SK-N-SH (cell line): ENCODE measurements around the gene CDC26. TPM values are rescaled to one million over a fixed set of nuclear protein-coding genes. Genes with fewer than 3 reads are reported as not detected.

Source experiments
- CTCF ChIA-PET: fragments of 300-600, 350-600 bp; formaldehyde crosslinking; extraction: SDS; loops from one replicate; lab custom pipeline; 2021; lab: Yijun Ruan, JAX
- POLR2A ChIA-PET: fragments of 350-600 bp; sonication (Branson Sonifier 250); formaldehyde crosslinking; extraction: SDS; loops from one replicate; lab custom pipeline; 2020; ENCODE audit warnings: antibody characterized with exemption, inconsistent platforms; lab: Yijun Ruan, JAX
- DNase-seq: peaks from one replicate; pipeline ENCODE4 v3.0.0; 2012
- H2AFZ ChIP-seq: fragments of 200-600 bp; sonication (generic); 2 replicates; pipeline ENCODE4 v1.8.1; 2016; ENCODE audit warnings: antibody characterized with exemption, mild to moderate bottlenecking, low read depth
- H3F3A ChIP-seq: fragments of 200-600 bp; sonication (generic); replicated peaks from 2 replicates; pipeline ENCODE3; 2016; ENCODE audit warnings: antibody characterized with exemption, mild to moderate bottlenecking; ENCODE audit not compliant: insufficient read depth
- H3K27ac ChIP-seq, 2 experiments: fragments of 200-500 bp in 1 of 2; fragments of 200-600 bp in 1 of 2; sonication (Bioruptor generic) in 1 of 2; sonication (generic), shearing (Covaris generic) in 1 of 2; 2 replicates each; pipeline versions ENCODE4 v1.5.1 to v1.6.1; 2014 to 2016; ENCODE audit warnings: low read depth in 2 of 2, inconsistent platforms in 1 of 2, low read length in 1 of 2, mild to moderate bottlenecking in 1 of 2, mixed read lengths in 1 of 2
- H3K27me3 ChIP-seq: fragments of 200-600 bp; sonication (generic), shearing (Covaris generic); 2 replicates; pipeline ENCODE4 v1.6.1; 2016; ENCODE audit warnings: mixed run types; ENCODE audit not compliant: insufficient read depth
- H3K36me3 ChIP-seq, 2 experiments: fragments of 200-500 bp in 1 of 2; fragments of 200-600 bp in 1 of 2; sonication (Bioruptor generic) in 1 of 2; sonication (generic) in 1 of 2; replicated peaks in 1 of 2; 2 replicates each; pipeline versions ENCODE3 to v1.5.1; 2014 to 2016; ENCODE audit warnings: low read length in 1 of 2, mild to moderate bottlenecking in 1 of 2; ENCODE audit not compliant: insufficient read depth in 2 of 2, control insufficient read depth in 1 of 2
- H3K4me1 ChIP-seq, 2 experiments: fragments of 200-500 bp in 1 of 2; fragments of 200-600 bp in 1 of 2; sonication (Bioruptor generic) in 1 of 2; sonication (generic), shearing (Covaris generic) in 1 of 2; 2 replicates each; pipeline versions ENCODE4 v1.5.1 to v1.6.1; 2014 to 2016; ENCODE audit warnings: low read depth in 1 of 2, low read length in 1 of 2, mixed run types in 1 of 2; ENCODE audit not compliant: insufficient read depth in 2 of 2, control insufficient read depth in 1 of 2
- H3K4me2 ChIP-seq: fragments of 200-600 bp; sonication (generic), shearing (Covaris generic); 2 replicates; pipeline ENCODE4 v1.6.1; 2017; ENCODE audit warnings: mixed run types
- H3K4me3 ChIP-seq, 2 experiments: fragments of 200-500 bp in 1 of 2; fragments of 200-600 bp in 1 of 2; sonication (Bioruptor generic) in 1 of 2; sonication (generic), shearing (Covaris generic) in 1 of 2; 2 replicates each; pipeline versions ENCODE4 v1.5.1 to v1.8.1; 2014 to 2016; ENCODE audit warnings: low read depth in 2 of 2, inconsistent platforms in 1 of 2, low read length in 1 of 2, mild to moderate bottlenecking in 1 of 2, mixed read lengths in 1 of 2, moderate library complexity in 1 of 2
- H3K79me2 ChIP-seq: fragments of 200-600 bp; sonication (generic); 2 replicates; pipeline ENCODE4 v1.8.1; 2017; ENCODE audit warnings: mild to moderate bottlenecking; ENCODE audit not compliant: insufficient read depth
- H3K9ac ChIP-seq: fragments of 200-600 bp; sonication (generic); 2 replicates; pipeline ENCODE4 v1.6.1; 2017; ENCODE audit warnings: mixed run types
- H3K9me2 ChIP-seq: fragments of 200-600 bp; sonication (generic); 2 replicates; pipeline ENCODE4 v1.6.1; 2017; ENCODE audit warnings: mixed run types
- H3K9me3 ChIP-seq: fragments of 200-600 bp; sonication (generic); 2 replicates; pipeline ENCODE4 v1.6.1; 2017; ENCODE audit warnings: mixed run types, mild to moderate bottlenecking, moderate library complexity
- H4K20me1 ChIP-seq: fragments of 200-600 bp; sonication (generic); 2 replicates; pipeline ENCODE4 v1.6.1; 2017; ENCODE audit warnings: mild to moderate bottlenecking, mixed run types; ENCODE audit not compliant: insufficient read depth
- CHD2 ChIP-seq: fragments of 150-350 bp; IDR thresholded peaks from 2 replicates; pipeline ENCODE4 v1.6.1; 2018; ENCODE audit warnings: low read length; ENCODE audit not compliant: partially characterized antibody
- FOXM1 ChIP-seq: IDR thresholded peaks from 2 replicates; pipeline ENCODE4 v1.4.0; 2012; ENCODE audit warnings: low read depth, mild to moderate bottlenecking
- GABPA ChIP-seq: IDR thresholded peaks from 2 replicates; pipeline ENCODE4 v1.4.0; 2012; ENCODE audit warnings: low read depth, mild to moderate bottlenecking
- GATA2 ChIP-seq: sonication (generic); formaldehyde crosslinking; IDR thresholded peaks from 2 replicates; pipeline ENCODE4 v1.5.0; 2020; ENCODE audit warnings: mild to moderate bottlenecking, missing genetic modification reagents
- JUND ChIP-seq: IDR thresholded peaks from 2 replicates; pipeline ENCODE4 v1.4.0; 2012
- MEF2A ChIP-seq: IDR thresholded peaks from 2 replicates; pipeline ENCODE4 v1.4.0; 2012; ENCODE audit warnings: low read depth, borderline replicate concordance
- MXI1 ChIP-seq: IDR thresholded peaks from 2 replicates; pipeline ENCODE4 v1.6.1; 2012; ENCODE audit warnings: mild to moderate bottlenecking, low read depth, low read length, improper control_type of control experiment
- NFIC ChIP-seq: IDR thresholded peaks from 2 replicates; pipeline ENCODE4 v1.4.0; 2012; ENCODE audit warnings: borderline replicate concordance
- NRF1 ChIP-seq: IDR thresholded peaks from 2 replicates; pipeline ENCODE4 v1.6.1; 2012; ENCODE audit warnings: low read depth, mild to moderate bottlenecking, low read length
- RAD21 ChIP-seq: IDR thresholded peaks from 2 replicates; pipeline ENCODE4 v1.6.1; 2012; ENCODE audit warnings: mild to moderate bottlenecking, low read length
- RFX5 ChIP-seq: IDR thresholded peaks from 2 replicates; pipeline ENCODE4 v1.6.1; 2012; ENCODE audit warnings: mild to moderate bottlenecking, improper control_type of control experiment, low read length
- RXRA ChIP-seq: IDR thresholded peaks from 2 replicates; pipeline ENCODE4 v1.4.0; 2012; ENCODE audit warnings: low read depth, mild to moderate bottlenecking, borderline replicate concordance
- SIN3A ChIP-seq: IDR thresholded peaks from 2 replicates; pipeline ENCODE4 v1.6.1; 2012; ENCODE audit warnings: low read depth, mild to moderate bottlenecking, low read length, moderate library complexity, borderline replicate concordance
- SMC3 ChIP-seq: IDR thresholded peaks from 2 replicates; pipeline ENCODE4 v1.6.1; 2012; ENCODE audit warnings: low read depth, low read length, improper control_type of control experiment
- TCF12 ChIP-seq: IDR thresholded peaks from 2 replicates; pipeline ENCODE4 v1.4.0; 2012
- TEAD4 ChIP-seq: IDR thresholded peaks from 2 replicates; pipeline ENCODE4 v1.4.0; 2012; ENCODE audit warnings: mild to moderate bottlenecking, borderline replicate concordance; ENCODE audit not compliant: insufficient read depth
- YY1 ChIP-seq: IDR thresholded peaks from 2 replicates; pipeline ENCODE4 v1.4.0; 2012; ENCODE audit warnings: low read depth, mild to moderate bottlenecking
- WGBS: methylation state at CpG from one replicate; pipeline ENCODE4 v1.1.6; 2017; ENCODE audit warnings: low lambda C conversion rate; 5-methylcytosine and 5-hydroxymethylcytosine counted together
- polyA plus RNA-seq, 3 experiments: library from polyadenylated mRNA; depleted of rRNA; stranded (reverse); fragments of >200 nt; gene quantifications; 2 replicates each; pipeline ENCODE4 v1.2.3, GENCODE V29; 2012
- TF ChIP-seq, protein P1 (sequence below): IDR thresholded peaks from 2 replicates; pipeline ENCODE4 v1.4.0; 2012; ENCODE audit warnings: low read depth, borderline replicate concordance
- TF ChIP-seq, protein P2 (sequence below): IDR thresholded peaks from 2 replicates; pipeline ENCODE4; 2012
- TF ChIP-seq, protein P3 (sequence below): fragments of 150-350 bp; IDR thresholded peaks from 2 replicates; pipeline ENCODE4 v1.6.1; 2016; ENCODE audit warnings: mild to moderate bottlenecking, low read depth, low read length
- TF ChIP-seq, protein P4 (sequence below): fragments of 200-600 bp; sonication (generic); IDR thresholded peaks from 2 replicates; pipeline ENCODE4 v1.6.1; 2017; ENCODE audit warnings: antibody characterized with exemption, mild to moderate bottlenecking, moderate library complexity
- TF ChIP-seq, protein P5 (sequence below): IDR thresholded peaks from 2 replicates; pipeline ENCODE4 v1.4.0; 2012; ENCODE audit warnings: low read depth

Gene CDC26
- polyA plus RNA-seq, 1 of the 3 experiments (the other 2 are of a cell fraction), result 31.0 TPM

DNA sequence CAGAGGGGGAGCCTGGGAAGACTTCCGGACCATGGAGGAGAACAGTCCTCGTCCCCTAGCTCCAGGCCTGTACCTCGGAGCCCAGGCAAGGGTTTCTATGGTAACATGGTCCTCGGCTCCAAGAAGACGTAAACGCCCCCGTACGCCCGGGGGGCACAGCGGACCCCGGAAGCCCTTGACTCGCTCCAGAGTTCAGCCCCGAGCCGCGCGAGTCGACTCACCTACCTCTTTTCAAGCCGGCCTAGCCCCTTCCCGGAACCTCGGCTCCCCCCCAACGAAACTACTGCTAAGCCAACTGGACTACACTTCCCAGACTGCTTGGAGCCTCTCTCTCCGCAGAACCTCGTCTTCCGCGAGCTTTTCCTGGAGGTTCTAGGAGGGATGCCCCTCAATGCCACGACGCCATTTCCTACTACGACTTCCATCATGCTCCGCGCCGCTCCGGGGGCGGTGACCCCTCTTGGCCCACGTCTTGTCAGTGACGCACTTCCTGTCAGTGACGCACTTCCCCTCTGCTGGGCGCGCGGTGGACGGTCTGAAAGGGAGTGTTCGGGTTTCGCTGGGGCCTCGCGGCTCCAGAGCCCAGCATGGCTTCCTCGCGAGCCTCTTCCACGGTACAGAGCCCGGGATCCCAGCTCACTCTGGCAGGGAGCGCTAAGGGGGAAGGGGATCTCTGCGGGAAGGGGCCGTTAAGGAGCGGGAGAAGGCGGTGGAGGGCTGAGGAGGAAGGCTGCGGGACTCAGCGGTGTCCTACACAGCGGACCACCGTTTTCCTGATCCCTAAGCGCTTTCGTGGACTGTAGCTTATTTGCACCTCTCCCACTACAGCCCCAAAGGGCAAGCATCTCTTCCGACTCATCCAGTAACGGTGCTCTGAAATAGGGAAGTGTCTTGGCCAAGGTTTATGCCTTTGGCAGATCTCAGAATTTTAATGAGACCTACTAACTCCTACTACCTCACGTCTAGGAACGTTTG is at the start of gene CDC26, which contains the start of gene PRPF4 (continued):
- TF ChIP-seq, protein P1, sequence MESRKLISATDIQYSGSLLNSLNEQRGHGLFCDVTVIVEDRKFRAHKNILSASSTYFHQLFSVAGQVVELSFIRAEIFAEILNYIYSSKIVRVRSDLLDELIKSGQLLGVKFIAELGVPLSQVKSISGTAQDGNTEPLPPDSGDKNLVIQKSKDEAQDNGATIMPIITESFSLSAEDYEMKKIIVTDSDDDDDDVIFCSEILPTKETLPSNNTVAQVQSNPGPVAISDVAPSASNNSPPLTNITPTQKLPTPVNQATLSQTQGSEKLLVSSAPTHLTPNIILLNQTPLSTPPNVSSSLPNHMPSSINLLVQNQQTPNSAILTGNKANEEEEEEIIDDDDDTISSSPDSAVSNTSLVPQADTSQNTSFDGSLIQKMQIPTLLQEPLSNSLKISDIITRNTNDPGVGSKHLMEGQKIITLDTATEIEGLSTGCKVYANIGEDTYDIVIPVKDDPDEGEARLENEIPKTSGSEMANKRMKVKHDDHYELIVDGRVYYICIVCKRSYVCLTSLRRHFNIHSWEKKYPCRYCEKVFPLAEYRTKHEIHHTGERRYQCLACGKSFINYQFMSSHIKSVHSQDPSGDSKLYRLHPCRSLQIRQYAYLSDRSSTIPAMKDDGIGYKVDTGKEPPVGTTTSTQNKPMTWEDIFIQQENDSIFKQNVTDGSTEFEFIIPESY, result peak; percentile 97
- TF ChIP-seq RAD21 (no peak), YY1 (peak; percentile 84; the same call in 1 of the 2 replicates), FOXM1 (no peak), CHD2 (peak; percentile 99)
- TF ChIP-seq, protein P2, sequence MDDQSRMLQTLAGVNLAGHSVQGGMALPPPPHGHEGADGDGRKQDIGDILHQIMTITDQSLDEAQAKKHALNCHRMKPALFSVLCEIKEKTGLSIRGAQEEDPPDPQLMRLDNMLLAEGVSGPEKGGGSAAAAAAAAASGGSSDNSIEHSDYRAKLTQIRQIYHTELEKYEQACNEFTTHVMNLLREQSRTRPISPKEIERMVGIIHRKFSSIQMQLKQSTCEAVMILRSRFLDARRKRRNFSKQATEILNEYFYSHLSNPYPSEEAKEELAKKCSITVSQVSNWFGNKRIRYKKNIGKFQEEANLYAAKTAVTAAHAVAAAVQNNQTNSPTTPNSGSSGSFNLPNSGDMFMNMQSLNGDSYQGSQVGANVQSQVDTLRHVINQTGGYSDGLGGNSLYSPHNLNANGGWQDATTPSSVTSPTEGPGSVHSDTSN, result no peak; the same call in 1 of the 2 replicates
- TF ChIP-seq, protein P3, sequence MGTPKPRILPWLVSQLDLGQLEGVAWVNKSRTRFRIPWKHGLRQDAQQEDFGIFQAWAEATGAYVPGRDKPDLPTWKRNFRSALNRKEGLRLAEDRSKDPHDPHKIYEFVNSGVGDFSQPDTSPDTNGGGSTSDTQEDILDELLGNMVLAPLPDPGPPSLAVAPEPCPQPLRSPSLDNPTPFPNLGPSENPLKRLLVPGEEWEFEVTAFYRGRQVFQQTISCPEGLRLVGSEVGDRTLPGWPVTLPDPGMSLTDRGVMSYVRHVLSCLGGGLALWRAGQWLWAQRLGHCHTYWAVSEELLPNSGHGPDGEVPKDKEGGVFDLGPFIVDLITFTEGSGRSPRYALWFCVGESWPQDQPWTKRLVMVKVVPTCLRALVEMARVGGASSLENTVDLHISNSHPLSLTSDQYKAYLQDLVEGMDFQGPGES, result no peak
- TF ChIP-seq, all 33 proteins: peak for 12

DNA sequence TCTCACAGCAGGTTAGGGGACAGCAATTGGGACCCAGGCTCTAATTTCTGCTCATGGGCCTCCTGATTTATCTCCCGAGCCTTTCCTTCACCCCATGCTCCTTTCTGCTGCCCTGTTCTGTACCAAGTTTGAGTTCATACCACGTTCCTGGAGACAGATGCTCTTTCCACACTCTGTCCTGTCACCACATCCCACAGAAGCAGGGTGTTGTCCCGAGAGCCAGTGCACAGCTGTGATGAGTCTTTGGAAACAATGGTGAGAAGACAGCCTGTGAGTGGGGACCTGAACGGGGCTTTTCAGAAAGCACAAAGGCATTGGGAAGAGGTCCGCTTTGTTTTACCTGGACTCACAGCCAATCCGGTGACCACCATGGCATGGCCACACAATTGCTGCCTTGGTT is 47.3 kb upstream of the CDC26 start:
- H3K36me3 ChIP-seq, result peaks cover 0 to 3% of the 10 kb centered on the region in 2 experiments
- no peaks in the 10 kb centered on the region for H3K79me2 ChIP-seq
- ChIA-PET CTCF (no interaction called here), POLR2A (no interaction called here)
- WGBS, result 73% methylated on average over 6 of the region's 6 CpGs
- H3K9me2 ChIP-seq, result no peaks in the 10 kb centered on the region
- no peak overlapping the region for H2AFZ ChIP-seq
- H3F3A ChIP-seq, result no peaks in the 10 kb centered on the region
- no peak overlapping the region for H3K4me3 ChIP-seq
- H4K20me1 ChIP-seq, result no peaks in the 10 kb centered on the region
- H3K9ac ChIP-seq, result no peak overlapping the region
- TF ChIP-seq SIN3A, result no peak
- no peak for TF ChIP-seq TEAD4
- TF ChIP-seq, protein P2, result no peak
- no peak for TF ChIP-seq NFIC
- TF ChIP-seq GATA2 (CRISPR knock-in tag), result no peak
- no peak for TF ChIP-seq GABPA
- TF ChIP-seq MXI1, result no peak
- no peak for TF ChIP-seq CHD2
- TF ChIP-seq FOXM1, result no peak
- TF ChIP-seq TCF12, result no peak
- TF ChIP-seq RXRA, result no peak
- TF ChIP-seq SMC3, result no peak
- no peak for TF ChIP-seq MEF2A
- TF ChIP-seq RAD21, result no peak
- TF ChIP-seq NRF1, result no peak
- TF ChIP-seq, protein P4, sequence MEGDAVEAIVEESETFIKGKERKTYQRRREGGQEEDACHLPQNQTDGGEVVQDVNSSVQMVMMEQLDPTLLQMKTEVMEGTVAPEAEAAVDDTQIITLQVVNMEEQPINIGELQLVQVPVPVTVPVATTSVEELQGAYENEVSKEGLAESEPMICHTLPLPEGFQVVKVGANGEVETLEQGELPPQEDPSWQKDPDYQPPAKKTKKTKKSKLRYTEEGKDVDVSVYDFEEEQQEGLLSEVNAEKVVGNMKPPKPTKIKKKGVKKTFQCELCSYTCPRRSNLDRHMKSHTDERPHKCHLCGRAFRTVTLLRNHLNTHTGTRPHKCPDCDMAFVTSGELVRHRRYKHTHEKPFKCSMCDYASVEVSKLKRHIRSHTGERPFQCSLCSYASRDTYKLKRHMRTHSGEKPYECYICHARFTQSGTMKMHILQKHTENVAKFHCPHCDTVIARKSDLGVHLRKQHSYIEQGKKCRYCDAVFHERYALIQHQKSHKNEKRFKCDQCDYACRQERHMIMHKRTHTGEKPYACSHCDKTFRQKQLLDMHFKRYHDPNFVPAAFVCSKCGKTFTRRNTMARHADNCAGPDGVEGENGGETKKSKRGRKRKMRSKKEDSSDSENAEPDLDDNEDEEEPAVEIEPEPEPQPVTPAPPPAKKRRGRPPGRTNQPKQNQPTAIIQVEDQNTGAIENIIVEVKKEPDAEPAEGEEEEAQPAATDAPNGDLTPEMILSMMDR, result no peak
- no peak for TF ChIP-seq JUND
- no peak for TF ChIP-seq RFX5
- TF ChIP-seq, protein P5, sequence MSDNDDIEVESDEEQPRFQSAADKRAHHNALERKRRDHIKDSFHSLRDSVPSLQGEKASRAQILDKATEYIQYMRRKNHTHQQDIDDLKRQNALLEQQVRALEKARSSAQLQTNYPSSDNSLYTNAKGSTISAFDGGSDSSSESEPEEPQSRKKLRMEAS, result no peak
- no peak for DNase-seq
- peaks cover 0 to 4% of the 10 kb centered on the region in 2 experiments; a peak in 1 of 4 replicates for H3K4me1 ChIP-seq
- no peaks in the 10 kb centered on the region; the same call in 1 of the 2 replicates for H3K27me3 ChIP-seq
- no peak overlapping the region for H3K27ac ChIP-seq
- no peak overlapping the region for H3K4me2 ChIP-seq
- H3K9me3 ChIP-seq, result no peaks in the 10 kb centered on the region
